Activated CD8-positive, alpha-beta memory T cell treated with anti-CD3 and anti-CD28 coated beads for 24 hours (primary cell): Measurements from ENCODE around the gene ATP12A.

ENCODE experiments used
- DNase-seq: peaks from one replicate; pipeline ENCODE4 v3.0.0-alpha.2; 2020

The ATP12A gene

DNA sequence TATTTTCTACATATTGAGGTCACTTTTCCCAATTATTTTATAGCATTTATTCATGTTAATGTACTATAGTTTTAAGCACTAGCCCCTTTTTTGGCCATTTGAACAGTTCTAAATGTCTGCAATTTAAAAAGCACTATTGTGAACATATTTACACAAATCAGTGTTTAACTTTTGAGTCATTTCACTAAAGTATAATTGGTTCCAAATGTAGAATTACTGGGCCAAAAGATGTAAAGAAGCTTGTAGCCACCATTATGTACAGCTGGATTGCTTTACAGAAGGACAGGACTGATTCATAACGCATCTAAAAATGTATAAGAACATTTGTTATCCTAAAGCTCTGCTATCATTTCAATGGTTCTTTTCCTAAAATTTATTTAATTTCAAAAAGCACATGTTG, 16.6 kb upstream of the ATP12A start:
- no peak for DNase-seq

- DNase-seq = no peak
These were observed 15.3 kb upstream of the ATP12A start for GRCh38 chr13:24664726-24665409.

DNA sequence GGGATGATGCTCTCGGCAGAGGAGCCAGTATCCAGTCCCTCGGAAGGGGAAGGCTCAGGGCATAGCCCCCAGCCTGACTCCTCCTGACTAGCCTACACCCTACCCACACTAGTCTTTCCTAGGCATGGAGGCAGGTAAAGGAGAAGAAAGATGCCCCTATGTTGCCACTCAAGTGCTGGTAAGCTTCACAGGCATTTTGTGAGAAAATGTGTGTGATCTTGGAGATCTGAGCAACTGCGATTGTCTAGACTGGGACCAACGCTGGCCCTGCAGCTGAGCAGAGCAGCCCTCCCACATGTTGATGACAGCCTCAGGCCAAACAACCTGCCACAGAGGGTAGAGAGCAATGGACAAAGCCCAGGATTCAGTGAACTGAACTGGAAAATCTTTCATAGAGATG, 11.7 kb upstream of the ATP12A start:
- no peak for DNase-seq

DNA sequence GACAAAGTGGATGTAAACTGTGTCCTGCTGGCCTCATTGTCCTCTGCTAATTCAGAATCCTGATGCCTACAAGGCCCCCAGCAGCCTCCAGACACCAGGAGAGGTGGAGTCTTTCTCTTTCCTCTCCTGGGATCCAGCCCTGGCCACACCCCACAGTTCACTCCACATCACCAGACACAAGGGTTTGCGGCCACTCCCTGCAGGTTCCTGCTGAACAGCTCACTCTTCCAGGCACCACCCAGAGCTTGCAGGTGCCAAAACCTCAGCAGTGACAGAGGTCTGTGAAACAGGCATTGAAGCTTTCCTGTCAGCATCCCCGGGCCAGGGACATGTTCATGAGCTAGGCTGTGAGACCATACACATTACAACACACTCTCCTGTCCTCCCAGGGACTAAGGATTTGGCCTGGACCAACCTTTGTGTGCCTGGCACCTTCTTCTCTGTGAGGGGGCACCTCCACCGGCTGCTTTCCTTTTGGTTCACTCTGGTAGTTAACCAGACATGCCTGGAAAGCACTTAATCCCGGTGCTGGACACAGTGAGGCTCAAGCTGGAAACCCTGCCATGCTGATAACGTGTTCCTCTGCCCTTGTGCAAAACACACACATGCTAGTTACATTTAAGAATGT, 11.1 kb upstream of the ATP12A start:
- no peak for DNase-seq

DNA sequence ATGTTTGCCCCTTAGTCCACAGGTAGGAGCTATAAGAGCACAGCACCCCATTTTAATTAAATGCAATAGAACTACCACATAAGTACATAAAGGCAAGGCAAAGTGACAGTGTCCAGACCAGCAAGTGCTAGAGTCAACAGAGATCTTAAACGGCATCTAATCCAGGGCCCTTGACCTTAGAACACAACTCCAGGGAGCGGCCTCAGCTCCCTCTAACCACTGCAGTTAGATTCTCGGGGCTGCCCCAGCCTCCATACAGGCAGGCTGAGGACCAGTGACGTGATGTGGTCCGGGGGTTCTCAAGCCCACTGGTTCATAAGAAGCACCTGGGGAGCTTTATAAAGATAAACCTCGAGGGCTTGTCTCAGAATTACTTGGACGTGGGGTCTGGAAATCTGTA, 10.0 kb upstream of the ATP12A start:
- DNase-seq = no peak

GRCh38 chr13:24670961-24671381, 9.2 kb upstream of the ATP12A start:
- no peak for DNase-seq

DNA sequence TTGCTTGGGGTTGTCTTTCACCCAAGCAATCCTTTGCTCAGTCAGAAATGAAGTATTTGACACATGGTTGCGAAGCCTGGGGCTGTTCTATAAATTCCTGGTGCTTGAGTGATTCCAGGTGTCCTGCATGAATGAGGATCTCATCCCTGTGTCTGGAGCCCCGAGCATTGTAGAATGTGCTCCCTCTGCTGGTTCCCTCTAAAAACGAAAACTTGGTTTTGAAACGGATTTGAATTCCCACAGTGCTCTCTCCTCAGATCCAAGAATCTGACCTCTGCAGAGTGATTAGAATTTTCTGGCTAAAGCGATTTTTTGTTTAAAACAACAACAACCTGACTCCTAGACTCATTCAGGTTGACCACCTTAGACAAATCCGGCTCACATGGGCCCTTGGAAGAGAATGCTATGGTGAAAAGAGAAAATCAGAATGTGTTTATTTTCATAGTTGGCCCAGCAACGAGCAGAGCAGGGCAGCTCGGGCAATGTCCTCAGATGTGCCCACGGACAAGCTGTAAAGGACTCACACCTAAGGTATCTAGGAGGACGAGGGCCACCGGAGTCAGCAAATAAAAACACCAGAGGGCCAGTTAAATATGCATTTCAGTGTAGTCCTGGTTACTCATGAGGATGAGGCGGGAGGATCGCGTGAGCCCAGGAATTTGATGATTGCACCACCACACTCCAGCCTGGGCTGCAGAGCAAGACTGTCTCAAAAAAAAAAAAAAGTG, 8.7 kb upstream of the ATP12A start:
- DNase-seq = no peak

DNA sequence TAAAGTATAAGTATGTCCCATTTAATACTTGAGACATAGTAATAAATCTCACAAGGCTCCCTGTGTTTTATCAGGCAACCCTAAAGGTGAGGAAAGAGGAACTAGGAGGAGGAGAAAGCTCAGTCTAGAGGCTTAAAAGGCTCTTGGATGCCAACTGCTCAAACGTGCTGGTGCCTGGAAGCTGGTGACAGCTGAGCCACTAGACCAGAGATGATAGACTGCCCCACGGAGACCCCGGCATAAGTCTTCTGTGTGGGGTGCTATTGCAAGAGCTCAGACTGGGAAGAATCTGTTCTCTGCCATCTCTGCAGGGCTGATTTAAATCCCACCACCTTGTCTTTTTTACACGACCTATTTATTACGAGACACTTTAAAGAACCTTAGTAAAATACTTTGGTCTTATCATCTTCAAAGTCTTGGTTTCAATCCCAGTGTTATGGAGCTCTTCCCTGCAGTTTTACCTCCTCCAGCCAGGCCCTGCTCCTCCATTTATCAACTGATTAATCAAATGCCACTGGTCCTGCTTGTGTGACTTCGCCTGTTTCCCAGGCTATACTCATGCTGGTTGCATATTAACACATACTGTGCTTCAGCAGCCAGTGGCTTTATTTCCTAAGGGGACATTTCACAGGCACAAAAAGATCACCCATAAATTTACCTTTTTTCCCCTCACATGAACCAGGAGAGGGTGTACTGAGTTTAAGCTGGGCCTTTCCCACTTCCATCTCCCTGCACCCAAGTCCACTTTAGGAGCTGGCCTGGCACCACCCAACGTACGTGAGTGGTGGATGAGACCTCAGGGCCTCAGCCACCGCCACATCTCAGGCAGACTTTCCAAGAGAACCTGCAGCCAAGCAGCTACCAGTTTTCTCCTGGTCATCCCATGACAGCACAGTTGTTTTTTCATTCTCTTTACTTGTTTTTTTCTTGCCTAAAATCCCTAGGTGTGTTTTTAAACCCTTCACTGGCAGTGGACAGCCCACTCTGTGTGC, 7.8 kb upstream of the ATP12A start:
- no peak for DNase-seq

DNA sequence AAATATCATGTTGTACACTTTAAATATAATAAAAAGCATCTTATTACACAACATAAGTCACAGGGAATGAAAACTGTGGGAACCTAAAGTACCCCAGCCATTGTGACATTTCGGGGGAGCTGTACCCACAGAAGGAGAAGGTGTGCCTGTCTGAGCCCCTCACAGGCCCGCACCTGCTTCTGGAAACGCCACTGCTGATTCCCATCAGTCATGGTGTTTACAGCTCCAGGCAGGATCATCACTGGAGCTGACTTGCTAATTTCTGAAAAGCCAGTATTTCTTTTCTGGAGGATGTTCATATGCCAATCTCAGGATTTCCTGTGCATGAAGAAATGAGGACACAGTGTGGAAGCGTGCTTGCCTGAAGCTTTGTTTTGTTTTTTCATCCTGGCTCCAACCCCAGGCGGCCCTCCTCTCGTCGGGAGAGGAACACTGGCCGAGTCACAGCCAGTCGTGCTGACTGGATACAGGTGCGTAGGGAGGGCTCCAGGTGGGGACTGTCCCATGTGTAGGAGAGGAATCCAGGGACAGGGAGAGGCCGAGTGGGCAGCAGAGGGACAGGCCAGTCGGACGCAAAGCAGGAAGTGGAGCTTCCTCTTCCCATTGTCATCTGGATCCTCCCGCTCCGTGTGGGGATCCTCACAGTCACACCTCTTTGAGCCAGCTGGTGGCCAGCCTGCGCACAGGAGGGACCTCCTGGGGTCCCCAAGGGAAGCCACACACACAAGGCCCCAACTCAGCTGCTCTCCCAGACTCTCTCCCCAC, 4.2 kb upstream of the ATP12A start:
- DNase-seq = no peak

DNA sequence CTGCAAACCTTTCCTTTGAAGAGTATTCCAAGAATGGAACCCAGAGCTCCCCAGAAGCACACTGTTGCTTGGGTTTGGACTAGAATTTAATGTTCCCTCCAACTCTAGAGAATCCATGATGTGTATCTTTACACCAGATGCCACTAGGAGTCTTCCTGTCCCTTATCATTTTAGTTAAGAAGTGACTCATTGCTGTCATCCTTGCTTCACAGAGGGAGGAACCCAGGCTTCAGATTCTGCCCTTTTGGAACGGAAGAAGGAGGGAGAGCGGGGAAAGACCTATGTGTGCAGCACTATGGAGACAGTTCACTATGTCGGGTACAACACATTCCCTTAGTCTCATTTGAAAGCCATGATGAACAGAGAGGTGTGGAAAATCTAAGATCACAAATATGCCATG, 2.1 kb upstream of the ATP12A start:
- DNase-seq = no peak

DNA sequence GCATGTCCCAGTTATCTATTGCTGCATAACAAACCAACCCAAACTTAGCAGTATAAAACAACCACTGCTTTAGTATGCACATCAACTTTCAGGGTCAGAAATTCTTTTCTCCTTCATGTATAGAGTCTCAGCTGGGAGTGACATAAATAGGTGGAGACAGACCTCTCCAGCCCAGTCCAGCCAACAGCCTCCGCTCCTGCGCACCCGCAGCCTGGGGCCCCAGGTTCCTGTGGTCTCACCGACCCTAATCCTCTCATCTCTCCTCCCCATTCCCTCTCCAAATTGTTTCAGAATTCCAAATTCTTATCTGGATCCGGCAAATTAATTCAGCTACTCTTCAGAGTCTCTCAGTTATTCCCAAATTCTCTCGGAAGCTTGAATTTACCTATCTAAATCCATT, 522 bp upstream of the ATP12A start:
- no peak for DNase-seq

DNA sequence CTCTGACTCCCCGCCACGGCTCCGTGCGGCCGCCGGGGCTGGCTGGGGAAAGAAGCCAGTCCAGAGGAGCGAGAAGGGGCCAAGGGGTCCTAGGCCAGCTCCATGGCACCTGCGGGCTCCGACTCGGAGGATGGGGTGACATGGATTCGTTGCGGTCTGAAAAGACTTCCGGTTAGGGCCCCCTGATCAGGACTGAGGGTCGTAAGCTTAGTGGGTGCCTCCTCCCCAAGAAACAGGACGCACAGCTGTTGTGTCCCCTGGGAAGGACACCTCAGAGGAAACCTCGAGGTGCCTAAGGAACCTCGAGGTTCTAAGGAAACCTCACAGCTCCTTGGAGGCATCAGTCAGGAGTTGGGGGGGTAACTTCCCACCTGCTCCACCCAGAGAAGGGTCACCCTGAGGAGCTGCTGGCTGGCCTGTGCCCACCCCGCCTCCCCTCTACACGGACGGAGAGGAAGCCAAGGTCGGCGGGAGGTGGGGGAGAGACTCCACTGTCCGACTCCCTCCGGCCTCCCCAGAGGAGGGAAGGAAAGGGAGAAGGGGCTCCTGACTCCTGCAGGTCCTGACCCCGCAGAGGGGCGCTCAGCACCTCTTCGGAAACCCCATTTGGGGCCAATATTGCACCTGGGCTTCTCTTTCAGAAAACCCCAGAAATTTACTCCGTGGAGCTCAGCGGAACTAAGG, 855 bp downstream of the ATP12A start:
- DNase-seq = no peak

- DNase-seq = no peak
These were observed 1.7 kb downstream of the ATP12A start for GRCh38 chr13:24681930-24682329.

DNA sequence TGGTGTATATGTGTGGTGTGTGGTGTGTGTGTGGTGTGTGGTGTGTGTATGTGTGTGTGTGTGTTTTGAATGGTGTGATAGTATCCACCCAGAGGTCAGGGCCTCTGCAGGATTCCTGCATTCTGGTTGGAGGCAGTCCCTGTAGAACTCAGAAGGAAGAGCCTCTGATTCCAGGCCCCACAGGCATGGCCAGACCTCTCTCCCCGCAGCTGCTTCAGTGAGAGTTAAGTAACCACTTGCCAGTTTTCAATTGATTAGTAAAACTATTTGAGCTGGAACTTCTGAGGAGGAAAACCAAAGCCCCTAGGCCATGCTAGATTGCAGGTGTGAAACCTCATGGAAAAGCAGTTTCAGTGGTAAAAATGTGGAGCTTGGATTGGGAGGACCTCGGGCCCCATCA, 2.1 kb downstream of the ATP12A start:
- no peak for DNase-seq

- DNase-seq = no peak
These were observed 3.1 kb downstream of the ATP12A start for GRCh38 chr13:24683351-24683750.

DNA sequence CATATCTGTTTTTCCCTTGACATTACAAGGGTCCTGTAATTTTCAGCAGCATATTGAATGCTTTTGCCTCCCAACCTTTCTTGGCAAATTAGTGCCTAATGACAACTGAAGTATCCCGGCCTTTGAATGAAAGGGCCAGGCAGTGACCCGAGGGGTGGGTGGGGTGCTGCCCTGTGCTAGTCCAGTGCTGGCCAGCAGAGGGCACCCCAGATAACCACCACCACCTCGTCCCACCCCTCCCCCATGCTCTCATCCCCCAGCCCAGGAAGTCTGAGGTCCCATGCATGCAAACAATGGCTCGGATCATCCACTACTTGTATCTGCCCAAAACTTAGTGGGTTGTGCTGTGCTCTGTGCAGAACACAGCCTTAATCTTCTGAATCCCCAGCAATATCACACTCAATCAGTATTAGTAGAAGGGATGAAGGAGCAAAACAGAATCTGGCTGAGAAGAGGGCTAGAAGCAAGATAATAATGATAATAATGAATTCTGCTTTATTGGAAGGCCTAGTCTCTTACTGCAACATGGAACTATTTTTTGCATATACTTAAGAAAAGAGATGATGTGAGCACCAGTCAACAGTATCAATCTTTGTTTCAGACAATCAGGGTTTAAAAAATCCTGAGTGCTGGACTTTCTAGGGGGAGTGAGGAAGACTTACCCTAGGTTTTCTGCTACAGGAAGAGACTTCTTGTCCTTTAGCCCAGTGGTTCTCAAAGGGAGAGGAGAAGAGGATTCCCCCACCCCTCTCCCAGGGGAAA, 3.8 kb downstream of the ATP12A start:
- peak; percentile 82 for DNase-seq

- DNase-seq = peak; percentile 69
These were observed 4.4 kb downstream of the ATP12A start for GRCh38 chr13:24684600-24684998.

GRCh38 chr13:24685314-24685713, 5.1 kb downstream of the ATP12A start:
- no peak for DNase-seq

GRCh38 chr13:24687611-24688010, 7.4 kb downstream of the ATP12A start:
- DNase-seq = no peak

DNA sequence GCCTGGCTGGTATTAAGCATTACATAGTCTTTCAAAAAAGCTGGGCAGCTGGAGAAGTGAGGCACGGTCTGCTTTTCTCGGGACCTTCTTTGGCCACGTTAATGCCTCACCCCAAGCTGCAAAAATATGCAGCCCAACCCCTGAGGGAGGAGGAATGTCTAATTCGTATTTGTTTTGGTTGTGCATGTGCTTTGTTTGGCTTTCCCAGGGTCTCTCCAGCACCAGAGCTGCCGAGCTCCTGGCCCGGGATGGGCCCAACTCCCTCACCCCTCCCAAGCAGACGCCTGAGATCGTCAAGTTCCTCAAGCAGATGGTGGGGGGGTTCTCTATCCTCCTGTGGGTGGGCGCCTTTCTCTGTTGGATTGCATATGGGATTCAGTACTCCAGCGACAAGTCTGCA, 7.9 kb downstream of the ATP12A start:
- DNase-seq = no peak

GRCh38 chr13:24688950-24689349, 8.7 kb downstream of the ATP12A start:
- DNase-seq = no peak
